Endothelial cell of umbilical vein (primary cell): ENCODE measurements around the gene ACBD5. TPM values are rescaled to one million over a fixed set of nuclear protein-coding genes. Genes with fewer than 3 reads are reported as not detected.

ENCODE experiments used
- Bru-seq: library from RNA; stranded (reverse); fragments of 400-500 nt; gene quantifications from one replicate; lab custom pipeline; 2021; lab: Mats Ljungman, UMichigan
- BruChase-seq, 2 experiments: library from RNA; stranded (reverse); fragments of 400-500 nt; gene quantifications; one replicate each; lab custom pipeline; 2021; lab: Mats Ljungman, UMichigan
- BruUV-seq: library from RNA; stranded (reverse); fragments of 400-500 nt; replicated peaks from 2 replicates; lab custom pipeline; 2021; lab: Mats Ljungman, UMichigan
- CTCF ChIA-PET: fragments of 300-600, 350-600 bp; sonication (Branson Sonifier 250); formaldehyde crosslinking; loops from one replicate; lab custom pipeline; 2021; ENCODE audit warnings: antibody characterized with exemption, inconsistent platforms; lab: Charles Lee
- POLR2A ChIA-PET: fragments of 300-600, 350-600 bp; sonication (Branson Sonifier 250); formaldehyde crosslinking; loops from one replicate; lab custom pipeline; 2021; ENCODE audit warnings: antibody characterized with exemption, inconsistent platforms; lab: Charles Lee
- DNase-seq: peaks from one replicate; pipeline ENCODE4 v3.0.0-alpha.2; 2011; ENCODE audit warnings: low read depth, low spot score
- FAIRE-seq: peaks from 2 replicates; lab custom pipeline; 2011; peaks lifted over from hg19 to GRCh38; lab: Jason Lieb, UNC
- H2AFZ ChIP-seq: 2 replicates; pipeline ENCODE4 v1.6.0; 2012; ENCODE audit warnings: low read depth, low read length, control low read depth, inconsistent platforms
- H3K27ac ChIP-seq: 2 replicates; pipeline ENCODE4 v1.5.1; 2011; ENCODE audit warnings: low read depth, mild to moderate bottlenecking, control low read depth, low read length, moderate library complexity; ENCODE audit not compliant: insufficient read depth
- H3K27me3 ChIP-seq, 2 experiments: 2 replicates each; pipeline versions ENCODE4 v1.6.0 to v1.6.1; 2011; ENCODE audit warnings: low read length in 2 of 2, mixed read lengths in 1 of 2; ENCODE audit not compliant: control insufficient read depth in 2 of 2, insufficient read depth in 2 of 2
- H3K36me3 ChIP-seq, 2 experiments: 2 replicates in 1 of 2; 3 replicates in 1 of 2; pipeline ENCODE4 v1.5.1; 2011; ENCODE audit warnings: low read length in 2 of 2, mild to moderate bottlenecking in 1 of 2, moderate library complexity in 1 of 2; ENCODE audit not compliant: control insufficient read depth in 2 of 2, insufficient read depth in 2 of 2; ENCODE audit errors: extremely low read depth in 1 of 2
- H3K4me1 ChIP-seq: 3 replicates; pipeline ENCODE4 v1.5.1; 2011; ENCODE audit warnings: mild to moderate bottlenecking, low read length; ENCODE audit not compliant: control insufficient read depth, insufficient read depth; ENCODE audit errors: extremely low read depth
- H3K4me2 ChIP-seq: 2 replicates; pipeline ENCODE4 v1.6.1; 2011; ENCODE audit warnings: low read length, control low read depth, mixed read lengths; ENCODE audit not compliant: insufficient read depth
- H3K4me3 ChIP-seq, 3 experiments: fragments of 200-600 bp in 1 of 3; sonication (generic), shearing (Covaris generic) in 1 of 3; replicated peaks in 1 of 3; 2 replicates each; pipeline ENCODE4 v1.5.1; 2011 to 2016; ENCODE audit warnings: control low read depth in 3 of 3, low read length in 3 of 3, mild to moderate bottlenecking in 2 of 3, inconsistent platforms in 1 of 3, low read depth in 1 of 3, moderate library complexity in 1 of 3; ENCODE audit not compliant: insufficient read depth in 1 of 3
- H3K79me2 ChIP-seq: 2 replicates; pipeline ENCODE4 v1.6.0; 2012; ENCODE audit warnings: low read length, inconsistent platforms; ENCODE audit not compliant: control insufficient read depth, insufficient read depth
- H3K9ac ChIP-seq: replicated peaks from 2 replicates; pipeline ENCODE3; 2011; ENCODE audit warnings: low read length, control low read depth; ENCODE audit not compliant: insufficient read depth; ENCODE audit errors: extremely low read depth
- H3K9me1 ChIP-seq: replicated peaks from 3 replicates; pipeline ENCODE4 v1.6.0; 2011; ENCODE audit warnings: mild to moderate bottlenecking, low read length; ENCODE audit not compliant: control insufficient read depth, insufficient read depth; ENCODE audit errors: extremely low read depth
- H3K9me3 ChIP-seq: replicated peaks from 2 replicates; pipeline ENCODE4 v1.5.1; 2012; ENCODE audit warnings: low read length, inconsistent platforms; ENCODE audit not compliant: control insufficient read depth, insufficient read depth
- H4K20me1 ChIP-seq: replicated peaks from 2 replicates; pipeline ENCODE3; 2011; ENCODE audit warnings: mild to moderate bottlenecking, low read length; ENCODE audit not compliant: control insufficient read depth, insufficient read depth; ENCODE audit errors: extremely low read depth
- JUN ChIP-seq: IDR thresholded peaks from 2 replicates; pipeline ENCODE4 v1.6.1; 2011; ENCODE audit warnings: borderline replicate concordance, low read depth; ENCODE audit not compliant: insufficient read length, insufficient read depth
- MAX ChIP-seq: IDR thresholded peaks from 2 replicates; pipeline ENCODE4 v1.6.1; 2011; ENCODE audit not compliant: insufficient read depth, insufficient read length
- POLR2A ChIP-seq: IDR thresholded peaks from 2 replicates; pipeline ENCODE4 v1.6.1; 2012; ENCODE audit warnings: low read depth, mild to moderate bottlenecking, control low read depth, low read length
- POLR2AphosphoS5 ChIP-seq: IDR thresholded peaks from 2 replicates; pipeline ENCODE4 v1.6.1; 2012; ENCODE audit warnings: low read depth, mild to moderate bottlenecking, control low read depth, low read length, moderate library complexity; ENCODE audit not compliant: insufficient read depth
- dilution Hi-C: fragments of 300-500 bp; cut with MboI; formaldehyde crosslinking; loops from one replicate; pipeline ENCODE4 v1.15.0; 2019; ENCODE audit warnings: low sequenced_read_pairs; ENCODE audit not compliant: extremely low pct_ligation_motif_present
- intact Hi-C: fragments of 100-400 bp; cut with micrococcal nuclease; formaldehyde crosslinking; loops from one replicate; pipeline ENCODE4 v1.10.0; 2022
- long read RNA-seq: library from polyadenylated mRNA; stranded (forward); transcript quantifications from one replicate; pipeline ENCODE4 v2.0.0, GENCODE V29; 2021
- polyA minus RNA-seq, 3 experiments: library from RNA; depleted of rRNA, polyadenylated mRNA; stranded (reverse); fragments of >200 nt; gene quantifications; 1 replicate in 1 of 3; 2 replicates in 2 of 3; pipeline ENCODE4 v1.2.3, GENCODE V29; 2011
- polyA plus RNA-seq, 4 experiments: library from polyadenylated mRNA; depleted of rRNA in 3 of 4; stranded (reverse) in 3 of 4; unstranded in 1 of 4; fragments of >200 nt; gene quantifications; 2 replicates each; pipeline versions ENCODE4 v1.2.1 to v1.2.3, GENCODE V29; 2011 to 2012; ENCODE audit warnings: missing spikeins in 1 of 4
- total RNA-seq: library from RNA; stranded (reverse); gene quantifications from 2 replicates; pipeline ENCODE4 v1.2.3, GENCODE V29; 2021

Gene ACBD5
- total RNA-seq (19.5 and 21.5 TPM in 2 replicates), polyA plus RNA-seq (4.9 and 6.6 TPM in 2 replicates), polyA minus RNA-seq (7.3 and 8.9 TPM in 2 replicates), Bru-seq, nascent RNA (percentile 68 among the genes with signal in this experiment), BruChase-seq, experiment 1, labeled RNA remaining after a 6-hour chase (percentile 73 among the genes with signal in this experiment), BruChase-seq, experiment 2, labeled RNA remaining after a 2-hour chase (percentile 67 among the genes with signal in this experiment)
- 9.3 and 9.4 TPM in 2 replicates for polyA plus RNA-seq (2011; cell fraction: cytosol; rRNA removed)
- polyA plus RNA-seq (2011; cell fraction: nucleus; rRNA removed): 6.4 and 10.0 TPM in 2 replicates
- 18.2 and 19.4 TPM in 2 replicates for polyA plus RNA-seq (2012)
- 16.2 TPM for polyA minus RNA-seq (2011; cell fraction: cytosol; rRNA and poly(A)+ RNA removed)
- 5.2 and 5.8 TPM in 2 replicates for polyA minus RNA-seq (2011; cell fraction: nucleus; rRNA and poly(A)+ RNA removed)
- long read RNA-seq, full-length matches to known transcripts: 18 of 39 reads
- long read RNA-seq, partial matches to known transcripts: 2 of 39 reads
- long read RNA-seq, other reads (novel, unspliced or antisense): 19 of 39 reads

- peaks cover 12% of the 10 kb centered on the region for H3K79me2 ChIP-seq
- DNase-seq (peak; percentile 84), FAIRE-seq (peak; percentile 97)
- intact Hi-C loops: loop anchor here (2.0 to 5.0 kb wide), 4 partner anchors 122 to 543 kb away; partner anchors contain the start of genes ABI1, PDSS1 and RAB18
- H3K4me1 ChIP-seq: peaks cover 18% of the 10 kb centered on the region
- ChIA-PET POLR2A (interaction anchor here (0.7 to 0.8 kb wide), 2 partner anchors 87 to 288 kb away, joined by 3 to 6 read pairs; partner anchors contain the start of gene YME1L1), CTCF (interaction anchor here (1.0 to 1.6 kb wide), 3 partner anchors 10 to 17 kb away, joined by 3 to 12 read pairs (median 11); no protein-coding TSS in a partner anchor)
- peak within 1 kb of the TSS; percentile 72 for H2AFZ ChIP-seq
- peak within 1 kb of the TSS; percentile 69 for H3K4me2 ChIP-seq
- no peaks in the 10 kb centered on the region for H3K9me1 ChIP-seq
- H3K9me3 ChIP-seq: no peaks in the 10 kb centered on the region
- peak within 1 kb of the TSS; percentile 90 for H3K9ac ChIP-seq
- H3K4me3 ChIP-seq: peak within 1 kb of the TSS; percentile 62 to 85 (median 84)
- H3K27ac ChIP-seq: peak within 1 kb of the TSS; percentile 83
- BruUV-seq: no TSS peak
- TF ChIP-seq JUN: no peak
- TF ChIP-seq POLR2AphosphoS5: peak; percentile 62
- no peak for TF ChIP-seq MAX
- TF ChIP-seq POLR2A: peak; percentile 66
- dilution Hi-C loops: no loop called here
- no peaks in the 10 kb centered on the region for H4K20me1 ChIP-seq
- H3K36me3 ChIP-seq: no peaks in the 10 kb centered on the region
- H3K27me3 ChIP-seq: no peaks in the 10 kb centered on the region
Measured at GRCh38 chr10:27240212-27241009, at the start of gene ACBD5. Gene ACBD5 (minus strand): TSS chr10:27240797. CDS start chr10:27240688, 109 bp downstream.
